Coronary artery (tissue), 2 donors: Measurements from ENCODE around the gene TNS2.

ENCODE experiments used
- DNase-seq: peaks from one replicate; pipeline ENCODE4 v3.0.0-alpha.2; 2017; ENCODE audit warnings: low spot score
- H3K27ac ChIP-seq, 2 donors: fragments of 200-600 bp; sonication (generic); one replicate each; pipeline ENCODE4 v1.5.1; 2016 to 2019
- H3K4me3 ChIP-seq: fragments of 200-600 bp; sonication (generic); 2 replicates; pipeline ENCODE4 v1.5.1; 2016; ENCODE audit warnings: mild to moderate bottlenecking, moderate library complexity
- CTCF ChIP-seq: fragments of 200-600 bp; sonication (generic); IDR thresholded peaks from one replicate; pipeline ENCODE4 v1.5.1; 2019; ENCODE audit warnings: antibody characterized with exemption

The TNS2 gene

GRCh38 chr12:53054112-53054878 is 4.4 kb downstream of the TNS2 start:
- no peak for TF ChIP-seq CTCF
- Histone ChIP-seq H3K27ac (peak overlapping the region; percentile 95 to 97), H3K4me3 (peak overlapping the region; percentile 85)
- peak; percentile 97 for DNase-seq

GRCh38 chr12:53055471-53056266 is 5.8 kb downstream of the TNS2 start:
- peak overlapping the region; percentile 12 for H3K4me3 ChIP-seq
- DNase-seq = peak; percentile 78
- H3K27ac ChIP-seq = peak overlapping the region; percentile 95 to 97
- no peak for TF ChIP-seq CTCF

GRCh38 chr12:53056296-53056695 is 6.4 kb downstream of the TNS2 start:
- TF ChIP-seq CTCF = no peak
- peak; percentile 54 for DNase-seq
- Histone ChIP-seq H3K4me3 (no peak overlapping the region), H3K27ac (peak overlapping the region in 1 of 2 donors; percentile 54)

- no peak for DNase-seq
- Histone ChIP-seq H3K4me3 (no peak overlapping the region), H3K27ac (peak overlapping the region in 1 of 2 donors; percentile 54)
- TF ChIP-seq CTCF = no peak
Measured at GRCh38 chr12:53056901-53057300, 7.0 kb downstream of the TNS2 start.

- Histone ChIP-seq H3K27ac (peak overlapping the region in 1 of 2 donors; percentile 96), H3K4me3 (no peak overlapping the region)
- no peak for TF ChIP-seq CTCF
- DNase-seq = peak; percentile 74
Measured at GRCh38 chr12:53057816-53058500, 8.1 kb downstream of the TNS2 start.

GRCh38 chr12:53058674-53059433 is 9.0 kb downstream of the TNS2 start:
- DNase-seq = peak; percentile 76
- Histone ChIP-seq H3K27ac (peak overlapping the region in 1 of 2 donors; percentile 96), H3K4me3 (no peak overlapping the region)
- TF ChIP-seq CTCF = no peak
